HUES6 (cell line): Measurements from ENCODE around the gene MCTP2.

Experiments used
- H3K27ac ChIP-seq: 2 replicates; pipeline ENCODE4 v1.7.0; 2013; ENCODE audit warnings: low read depth, mild to moderate bottlenecking, low read length, inconsistent platforms
- H3K27me3 ChIP-seq: 2 replicates; pipeline ENCODE4 v1.6.1; 2013; ENCODE audit warnings: low read length; ENCODE audit not compliant: control insufficient read depth, insufficient read depth
- H3K36me3 ChIP-seq: 2 replicates; pipeline ENCODE4 v1.6.1; 2013; ENCODE audit warnings: low read length; ENCODE audit not compliant: control insufficient read depth, insufficient read depth
- H3K4me1 ChIP-seq: 2 replicates; pipeline ENCODE4 v1.6.1; 2013; ENCODE audit warnings: low read length; ENCODE audit not compliant: control insufficient read depth, insufficient read depth
- H3K4me3 ChIP-seq: 2 replicates; pipeline ENCODE4 v1.5.1; 2013; ENCODE audit warnings: low read depth, low read length
- H3K9ac ChIP-seq: one replicate; pipeline ENCODE4 v1.6.1; 2013; ENCODE audit warnings: mild to moderate bottlenecking, low read length
- H3K9me3 ChIP-seq: 2 replicates; pipeline ENCODE4 v1.6.1; 2013; ENCODE audit warnings: low read depth, low read length; ENCODE audit not compliant: control insufficient read depth, insufficient read depth

MCTP2 gene

DNA sequence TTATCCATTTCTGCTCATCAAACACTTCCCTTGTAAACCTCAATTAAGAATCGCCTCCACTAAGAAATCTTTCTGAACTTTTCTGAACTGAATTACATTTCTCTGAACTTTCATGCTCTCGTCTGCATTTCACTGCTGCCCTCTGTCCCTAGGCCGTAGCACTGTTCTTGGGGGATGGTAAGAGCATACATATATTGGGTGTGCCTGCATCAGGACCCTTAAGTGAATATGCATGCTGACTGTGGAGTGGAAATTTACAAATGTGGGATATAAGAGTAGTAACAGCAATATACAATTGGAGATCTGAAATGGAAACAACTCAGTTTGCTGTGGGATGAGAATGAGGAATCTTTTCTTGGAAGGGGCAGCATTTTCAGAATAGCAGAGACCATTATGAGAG lies 148.6 kb downstream of the MCTP2 start:
- no peak overlapping the region for H3K9ac ChIP-seq
- no peaks in the 10 kb centered on the region for H3K36me3 ChIP-seq
- H3K27ac ChIP-seq: no peak overlapping the region
- H3K27me3 ChIP-seq: no peaks in the 10 kb centered on the region
- H3K4me3 ChIP-seq: no peak overlapping the region
- no peaks in the 10 kb centered on the region for H3K4me1 ChIP-seq
- no peaks in the 10 kb centered on the region for H3K9me3 ChIP-seq

DNA sequence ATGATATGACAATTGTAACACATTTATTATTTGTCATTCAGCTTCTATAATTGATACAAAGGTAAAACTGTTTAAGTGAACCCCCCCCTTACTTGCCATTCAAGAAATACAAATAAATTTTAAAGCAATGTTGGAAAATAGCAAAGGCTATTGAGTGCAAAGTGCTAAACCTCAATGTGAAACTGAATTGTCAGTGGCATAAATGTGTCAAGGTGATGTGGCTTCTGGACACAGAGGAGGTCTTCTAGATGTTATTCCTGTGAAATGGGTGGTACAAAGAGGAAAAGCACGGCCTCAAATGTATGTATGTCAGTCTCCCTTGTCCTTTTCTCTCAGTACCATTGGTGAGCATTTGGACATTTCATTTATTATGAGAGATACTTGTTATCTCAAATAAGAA lies 149.4 kb downstream of the MCTP2 start:
- Histone ChIP-seq H3K9me3 (no peaks in the 10 kb centered on the region), H3K36me3 (no peaks in the 10 kb centered on the region), H3K27ac (no peak overlapping the region), H3K4me3 (no peak overlapping the region), H3K9ac (no peak overlapping the region), H3K27me3 (no peaks in the 10 kb centered on the region), H3K4me1 (no peaks in the 10 kb centered on the region)

DNA sequence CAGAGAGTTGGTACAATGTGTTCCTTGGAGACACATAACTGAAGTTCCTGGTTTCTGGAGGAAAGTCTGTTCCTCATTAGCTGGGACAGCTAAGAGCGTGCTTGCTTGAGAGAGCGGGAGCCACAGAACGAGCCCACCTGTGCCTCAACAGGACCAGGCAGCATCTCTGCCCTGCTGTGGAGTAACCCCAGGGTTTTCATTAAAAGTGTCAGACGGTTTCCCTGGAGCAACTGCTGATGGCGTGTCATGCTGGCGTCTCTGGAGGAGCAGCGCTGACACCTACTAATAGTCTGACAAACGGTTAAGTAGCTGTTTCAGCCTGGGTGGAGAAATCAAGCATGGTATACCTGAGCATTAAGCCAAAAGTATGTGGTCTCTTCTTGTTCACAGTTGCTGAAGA lies 150.0 kb downstream of the MCTP2 start:
- no peak overlapping the region for H3K4me3 ChIP-seq
- no peak overlapping the region for H3K27ac ChIP-seq
- H3K9me3 ChIP-seq: no peaks in the 10 kb centered on the region
- no peak overlapping the region for H3K9ac ChIP-seq
- no peaks in the 10 kb centered on the region for H3K4me1 ChIP-seq
- no peaks in the 10 kb centered on the region for H3K36me3 ChIP-seq
- H3K27me3 ChIP-seq: no peaks in the 10 kb centered on the region

DNA sequence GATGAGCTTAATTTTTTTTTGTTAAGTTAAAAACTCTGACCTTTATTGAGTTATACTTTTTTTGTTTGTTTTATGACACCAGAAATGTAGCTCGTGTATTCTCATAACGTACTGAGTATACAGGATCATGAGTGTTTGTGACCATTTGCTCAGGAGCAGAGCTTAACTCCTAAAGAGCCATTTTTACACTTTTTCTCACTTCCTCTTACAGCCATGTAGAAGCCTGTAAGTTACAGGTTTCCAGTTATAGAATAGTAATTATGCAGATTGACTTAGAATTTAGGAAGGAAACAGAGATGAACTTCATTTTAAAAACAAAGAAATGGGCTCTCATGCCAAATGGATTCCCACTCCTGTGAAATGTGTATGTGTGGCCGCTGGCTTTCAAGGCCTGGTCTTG lies 151.7 kb downstream of the MCTP2 start:
- Histone ChIP-seq H3K27me3 (no peaks in the 10 kb centered on the region), H3K36me3 (no peaks in the 10 kb centered on the region), H3K27ac (no peak overlapping the region), H3K4me3 (no peak overlapping the region), H3K9me3 (no peaks in the 10 kb centered on the region), H3K9ac (no peak overlapping the region), H3K4me1 (peaks cover 7% of the 10 kb centered on the region; the same call in 1 of the 2 replicates)

DNA sequence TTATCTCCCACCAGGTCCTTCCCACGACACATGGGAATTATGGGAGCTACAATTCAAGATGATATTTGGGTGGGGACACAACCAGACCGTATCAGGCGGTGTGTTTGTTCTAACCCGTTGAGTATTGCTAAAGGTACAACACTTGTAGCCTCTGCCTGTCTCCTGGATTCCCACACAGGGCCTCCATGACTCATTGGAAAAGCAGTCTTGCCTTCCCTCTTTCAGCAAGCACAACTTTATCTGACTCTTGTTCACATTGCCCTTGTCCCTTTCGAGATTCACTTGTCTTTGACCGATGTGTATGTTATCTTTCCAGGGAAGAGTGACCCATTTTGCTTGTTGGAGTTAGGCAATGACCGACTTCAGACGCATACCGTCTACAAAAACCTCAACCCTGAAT lies 152.3 kb downstream of the MCTP2 start:
- Histone ChIP-seq H3K36me3 (no peaks in the 10 kb centered on the region), H3K4me1 (peaks cover 7% of the 10 kb centered on the region; the same call in 1 of the 2 replicates), H3K9ac (no peak overlapping the region), H3K9me3 (no peaks in the 10 kb centered on the region), H3K27me3 (no peaks in the 10 kb centered on the region), H3K4me3 (no peak overlapping the region), H3K27ac (no peak overlapping the region)

DNA sequence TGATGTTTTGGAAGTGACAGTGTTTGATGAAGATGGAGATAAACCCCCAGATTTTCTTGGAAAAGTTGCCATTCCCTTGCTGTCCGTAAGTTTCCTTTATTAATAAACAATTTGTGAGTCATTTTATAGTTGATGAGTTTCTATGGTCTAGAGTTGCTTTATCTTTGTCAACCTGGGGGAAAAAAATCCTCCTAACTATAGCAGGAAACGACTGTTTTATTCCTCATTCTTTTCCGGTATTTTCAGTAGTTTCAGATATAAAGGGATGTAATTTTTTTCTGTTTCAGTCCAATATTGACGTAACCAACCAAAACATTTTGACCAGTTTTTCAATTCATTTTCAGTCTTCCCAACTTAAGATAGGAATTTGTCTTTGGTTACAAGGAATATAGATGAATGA lies 154.1 kb downstream of the MCTP2 start:
- H3K4me1 ChIP-seq: peaks cover 7% of the 10 kb centered on the region; the same call in 1 of the 2 replicates
- no peak overlapping the region for H3K9ac ChIP-seq
- H3K27ac ChIP-seq: no peak overlapping the region
- no peaks in the 10 kb centered on the region for H3K36me3 ChIP-seq
- no peaks in the 10 kb centered on the region for H3K9me3 ChIP-seq
- no peaks in the 10 kb centered on the region for H3K27me3 ChIP-seq
- H3K4me3 ChIP-seq: no peak overlapping the region

DNA sequence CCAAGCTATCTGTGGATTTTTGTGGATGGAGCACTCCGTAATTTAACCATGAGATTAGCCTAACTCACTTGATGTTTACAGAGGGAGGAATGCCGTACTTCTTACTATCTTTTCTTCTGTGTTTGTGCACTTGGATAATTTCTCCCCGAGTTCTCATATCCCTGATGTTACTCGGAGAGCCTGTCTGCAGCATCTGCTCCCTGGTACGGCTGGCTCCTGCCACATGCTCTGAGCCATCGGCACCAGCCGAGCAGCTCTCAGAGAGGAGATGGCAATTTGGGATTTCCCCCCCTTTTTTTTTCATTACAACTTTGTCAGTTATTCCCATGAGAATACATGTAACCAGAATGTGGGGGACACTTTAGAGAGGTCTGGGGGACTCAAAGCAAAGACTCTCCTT lies 155.0 kb downstream of the MCTP2 start:
- H3K9ac ChIP-seq: no peak overlapping the region
- peaks cover 7% of the 10 kb centered on the region; the same call in 1 of the 2 replicates for H3K4me1 ChIP-seq
- no peak overlapping the region for H3K4me3 ChIP-seq
- H3K27me3 ChIP-seq: no peaks in the 10 kb centered on the region
- H3K36me3 ChIP-seq: no peaks in the 10 kb centered on the region
- H3K9me3 ChIP-seq: no peaks in the 10 kb centered on the region
- no peak overlapping the region for H3K27ac ChIP-seq

DNA sequence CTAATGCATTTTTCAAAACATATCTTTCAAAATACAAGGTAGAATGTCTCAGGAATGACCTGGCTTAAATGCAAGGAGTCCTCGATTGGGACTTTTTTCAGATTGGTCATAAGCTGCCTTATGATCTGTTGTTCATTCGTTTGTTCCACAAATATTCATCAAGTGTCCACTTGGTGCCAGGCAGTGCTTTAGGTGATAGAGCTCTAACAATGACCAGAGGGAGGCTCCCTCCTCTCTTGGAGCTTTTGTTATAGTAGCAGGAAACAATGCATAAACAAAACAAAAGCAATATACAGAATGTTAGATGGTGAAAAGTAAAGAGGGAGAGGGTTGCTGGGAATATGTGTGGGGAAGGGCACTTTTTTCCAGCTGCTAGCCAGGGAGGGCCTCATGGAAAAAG lies 156.1 kb downstream of the MCTP2 start:
- Histone ChIP-seq H3K27ac (no peak overlapping the region), H3K9ac (no peak overlapping the region), H3K4me3 (no peak overlapping the region), H3K36me3 (no peaks in the 10 kb centered on the region), H3K4me1 (peaks cover 7% of the 10 kb centered on the region; the same call in 1 of the 2 replicates), H3K9me3 (no peaks in the 10 kb centered on the region), H3K27me3 (no peaks in the 10 kb centered on the region)

DNA sequence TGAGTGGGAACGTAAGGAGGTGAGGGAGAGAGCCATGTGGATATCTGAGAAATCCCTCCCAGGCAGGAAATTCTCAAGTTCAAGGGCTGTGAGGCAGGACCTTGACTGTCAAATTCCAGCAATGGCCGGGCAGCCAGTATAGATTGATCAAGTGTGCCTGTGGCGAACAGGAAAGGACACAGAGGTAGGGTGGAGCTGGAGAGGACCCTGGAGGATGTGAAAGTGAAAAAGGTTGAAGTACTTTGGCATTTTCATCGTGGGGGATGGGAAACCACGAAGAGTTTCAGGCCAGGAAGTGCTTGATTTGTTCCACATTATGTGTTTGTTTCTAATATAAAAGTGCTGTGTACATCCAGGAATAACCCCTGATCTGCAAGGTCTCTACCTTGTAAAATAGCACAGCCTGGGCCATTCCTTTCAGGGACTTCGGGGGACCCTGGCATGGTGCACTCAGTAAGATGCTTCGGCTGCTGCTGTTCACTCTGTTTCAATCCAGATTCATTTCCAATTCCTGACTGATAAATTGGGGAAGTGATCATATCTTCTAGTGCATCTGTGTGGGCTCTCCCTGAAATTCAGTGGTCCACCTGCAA lies 156.6 kb downstream of the MCTP2 start:
- H3K4me3 ChIP-seq: no peak overlapping the region
- no peaks in the 10 kb centered on the region for H3K36me3 ChIP-seq
- no peaks in the 10 kb centered on the region for H3K27me3 ChIP-seq
- no peak overlapping the region for H3K27ac ChIP-seq
- no peak overlapping the region for H3K9ac ChIP-seq
- H3K9me3 ChIP-seq: no peaks in the 10 kb centered on the region
- H3K4me1 ChIP-seq: peaks cover 7% of the 10 kb centered on the region; the same call in 1 of the 2 replicates

DNA sequence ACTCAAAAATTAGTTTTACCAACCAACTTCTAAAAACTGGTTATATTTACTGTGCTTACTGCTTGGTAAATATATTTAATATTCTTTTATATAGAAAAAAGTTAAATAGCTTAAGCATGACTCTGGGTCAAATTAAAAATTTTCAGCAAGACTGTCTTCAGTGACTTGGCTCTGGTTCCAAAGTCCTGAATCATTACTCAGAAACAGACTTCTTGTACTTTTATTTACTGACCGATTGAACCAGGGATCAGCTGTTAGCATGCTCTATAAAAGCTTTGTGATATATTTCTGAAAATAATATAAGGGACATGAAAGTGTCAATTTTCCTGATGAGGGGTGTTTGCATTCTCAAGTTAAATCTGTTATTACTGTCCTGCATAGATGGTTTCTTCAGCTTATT lies 164.3 kb downstream of the MCTP2 start:
- H3K27me3 ChIP-seq: no peaks in the 10 kb centered on the region
- no peak overlapping the region for H3K27ac ChIP-seq
- H3K4me3 ChIP-seq: no peak overlapping the region
- H3K36me3 ChIP-seq: no peaks in the 10 kb centered on the region
- H3K9me3 ChIP-seq: no peaks in the 10 kb centered on the region
- no peak overlapping the region for H3K9ac ChIP-seq
- peaks cover 10% of the 10 kb centered on the region for H3K4me1 ChIP-seq

DNA sequence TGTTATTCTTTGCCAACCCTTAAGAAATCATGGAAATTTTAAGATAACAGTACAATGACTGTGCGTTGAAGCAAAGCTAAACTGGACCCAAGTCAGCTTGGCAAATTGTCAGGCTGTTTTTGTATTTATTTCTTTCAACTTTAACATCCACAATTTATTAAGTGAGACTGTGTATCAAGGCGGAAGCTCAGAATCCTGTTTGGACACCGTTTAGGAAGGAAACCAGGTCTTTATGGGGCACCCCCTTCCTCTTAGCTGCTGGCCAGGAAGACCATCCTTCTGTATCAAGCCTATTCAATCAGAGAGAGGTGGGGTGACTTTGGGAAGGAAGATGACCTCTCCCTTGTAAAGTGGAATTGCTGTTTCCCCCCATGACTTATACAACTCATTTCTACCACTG lies 166.0 kb downstream of the MCTP2 start:
- no peaks in the 10 kb centered on the region for H3K9me3 ChIP-seq
- no peaks in the 10 kb centered on the region for H3K27me3 ChIP-seq
- H3K27ac ChIP-seq: no peak overlapping the region
- H3K9ac ChIP-seq: no peak overlapping the region
- no peak overlapping the region for H3K4me3 ChIP-seq
- H3K4me1 ChIP-seq: peaks cover 21% of the 10 kb centered on the region
- H3K36me3 ChIP-seq: no peaks in the 10 kb centered on the region

DNA sequence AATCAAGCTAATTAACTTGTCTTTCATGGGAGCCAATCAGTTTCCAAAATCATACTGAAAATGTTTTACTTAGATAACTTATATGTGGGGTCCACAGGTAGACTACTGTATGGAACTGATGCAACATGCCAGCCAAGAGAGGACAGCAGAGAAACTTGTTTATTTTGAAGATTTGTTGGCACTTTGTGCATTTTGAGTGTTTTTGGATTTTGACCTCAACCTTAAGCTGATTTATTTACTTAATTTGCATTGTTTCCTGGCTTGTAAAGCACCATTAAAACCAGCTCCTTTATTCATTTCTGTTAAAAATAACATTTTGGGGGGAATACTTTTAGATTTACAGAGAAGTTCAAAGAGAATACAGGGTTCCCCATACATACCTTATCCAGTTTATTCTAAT lies 166.6 kb downstream of the MCTP2 start:
- H3K9me3 ChIP-seq: no peaks in the 10 kb centered on the region
- H3K4me1 ChIP-seq: peaks cover 21% of the 10 kb centered on the region
- no peaks in the 10 kb centered on the region for H3K36me3 ChIP-seq
- H3K27me3 ChIP-seq: no peaks in the 10 kb centered on the region
- no peak overlapping the region for H3K4me3 ChIP-seq
- H3K9ac ChIP-seq: no peak overlapping the region
- no peak overlapping the region for H3K27ac ChIP-seq
